Measurements from ENCODE around the gene NAA25. TPM values are rescaled to one million over a fixed set of nuclear protein-coding genes. Genes with fewer than 3 reads are reported as not detected.

NAA25 gene
- total RNA-seq, 1 experiment from 2014 or later: 55.0 TPM

GRCh38 chr12:112126911-112127310, 18.3 kb upstream of the NAA25 start:
- H3K27me3 Mint-ChIP-seq (ENCODE audit: unreplicated experiment): no peaks in the 10 kb centered on the region
- CTCF ChIA-PET: interaction anchor here (0.5 to 1.1 kb wide), 2 partner anchors 15 to 261 kb away, joined by 3 to 4 read pairs; no protein-coding TSS in a partner anchor
- H3K4me3 Mint-ChIP-seq (ENCODE audit: low read depth, unreplicated experiment): peak overlapping the region; percentile 82
- BruUV-seq (replicated peaks): no TSS peak
- H3K4me1 Mint-ChIP-seq (ENCODE audit: low read depth, unreplicated experiment): peaks cover 24% of the 10 kb centered on the region
- TF ChIP-seq CTCF (IDR thresholded peaks at IDR 0.05; ENCODE audit: unreplicated experiment): no peak
- no peak overlapping the region for H3K27ac Mint-ChIP-seq (ENCODE audit: unreplicated experiment)
- no peak for DNase-seq
- H3K9me3 Mint-ChIP-seq (ENCODE audit: low read depth, unreplicated experiment): no peaks in the 10 kb centered on the region
- intact Hi-C loops (cut with micrococcal nuclease; ENCODE audit: unreplicated experiment): loop anchor here (5.0 kb wide), 1 partner anchor 625 kb away; no protein-coding TSS in a partner anchor
- peaks cover 24% of the 10 kb centered on the region for H3K36me3 Mint-ChIP-seq (ENCODE audit: insufficient read depth, unreplicated experiment)

GRCh38 chr12:112126000-112126438, 17.4 kb upstream of the NAA25 start:
- intact Hi-C loops (cut with micrococcal nuclease; ENCODE audit: unreplicated experiment): loop anchor here (5.0 kb wide), 1 partner anchor 626 kb away; no protein-coding TSS in a partner anchor
- CTCF ChIA-PET: interaction anchor here (1.1 kb wide), 2 partner anchors 14 to 18 kb away, joined by 3 to 4 read pairs; partner anchors contain the start of gene NAA25
- Mint-ChIP-seq H3K36me3 (ENCODE audit: insufficient read depth, unreplicated experiment) (peaks cover 24% of the 10 kb centered on the region), H3K9me3 (ENCODE audit: low read depth, unreplicated experiment) (no peaks in the 10 kb centered on the region), H3K4me3 (ENCODE audit: low read depth, unreplicated experiment) (peak overlapping the region; percentile 82), H3K27me3 (ENCODE audit: unreplicated experiment) (no peaks in the 10 kb centered on the region), H3K27ac (ENCODE audit: unreplicated experiment) (no peak overlapping the region), H3K4me1 (ENCODE audit: low read depth, unreplicated experiment) (peaks cover 29% of the 10 kb centered on the region)
- no peak for TF ChIP-seq CTCF (IDR thresholded peaks at IDR 0.05; ENCODE audit: unreplicated experiment)
- no TSS peak for BruUV-seq (replicated peaks)
- no peak for DNase-seq

- CTCF ChIA-PET: interaction anchor here (1.0 to 1.7 kb wide), 3 partner anchors 9 to 17 kb away, joined by 3 to 6 read pairs (median 4); partner anchors contain the start of gene NAA25
- peak; percentile 99 for DNase-seq
- TSS peak; percentile 40 for BruUV-seq (replicated peaks)
- Mint-ChIP-seq H3K4me1 (ENCODE audit: low read depth, unreplicated experiment) (peaks cover 29% of the 10 kb centered on the region), H3K36me3 (ENCODE audit: insufficient read depth, unreplicated experiment) (peaks cover 24% of the 10 kb centered on the region), H3K27me3 (ENCODE audit: unreplicated experiment) (no peaks in the 10 kb centered on the region), H3K9me3 (ENCODE audit: low read depth, unreplicated experiment) (no peaks in the 10 kb centered on the region), H3K4me3 (ENCODE audit: low read depth, unreplicated experiment) (peak within 1 kb of the TSS; percentile 82), H3K27ac (ENCODE audit: unreplicated experiment) (peak within 1 kb of the TSS; percentile 80)
- intact Hi-C loops (cut with micrococcal nuclease; ENCODE audit: unreplicated experiment): loop anchor here (5.0 kb wide), 1 partner anchor 627 kb away; no protein-coding TSS in a partner anchor
- TF ChIP-seq CTCF (IDR thresholded peaks at IDR 0.05; ENCODE audit: unreplicated experiment): no peak
Observed at GRCh38 chr12:112125250-112125999, 16.8 kb upstream of the NAA25 start, which contains the start of gene TRAFD1. Gene TRAFD1 (plus strand): TSS chr12:112125560. CDS start chr12:112130523, 4,963 bp downstream.

GRCh38 chr12:112124918-112125249, 16.3 kb upstream of the NAA25 start:
- BruUV-seq (replicated peaks): no TSS peak
- intact Hi-C loops (cut with micrococcal nuclease; ENCODE audit: unreplicated experiment): loop anchor here (5.0 kb wide), 1 partner anchor 627 kb away; no protein-coding TSS in a partner anchor
- Mint-ChIP-seq H3K9me3 (ENCODE audit: low read depth, unreplicated experiment) (no peaks in the 10 kb centered on the region), H3K36me3 (ENCODE audit: insufficient read depth, unreplicated experiment) (peaks cover 24% of the 10 kb centered on the region), H3K4me3 (ENCODE audit: low read depth, unreplicated experiment) (peak overlapping the region; percentile 82), H3K27ac (ENCODE audit: unreplicated experiment) (peak overlapping the region; percentile 80), H3K27me3 (ENCODE audit: unreplicated experiment) (no peaks in the 10 kb centered on the region), H3K4me1 (ENCODE audit: low read depth, unreplicated experiment) (peaks cover 29% of the 10 kb centered on the region)
- no peak for TF ChIP-seq CTCF (IDR thresholded peaks at IDR 0.05; ENCODE audit: unreplicated experiment)
- CTCF ChIA-PET: interaction anchor here (1.0 to 1.7 kb wide), 3 partner anchors 8 to 17 kb away, joined by 3 to 6 read pairs (median 4); partner anchors contain the start of gene NAA25
- no peak for DNase-seq
